CD4-positive, alpha-beta T cell treated with Interleukin-17A for 4 hours (primary cell): ENCODE data around the gene OR3A3.
"Not testable (repeated sequence)": the region's sequence is repeated elsewhere in the genome, so short reads cannot be mapped to it uniquely, and the experiment has no call there.

Experiments
- DNase-seq: peaks from one replicate; pipeline ENCODE4 v3.0.0-alpha.2; 2020; ENCODE audit warnings: mixed read lengths

The OR3A3 gene

GRCh38 chr17:3411070-3411469 is at the start of gene OR3A3:
TSS of gene OR3A3 (plus strand) at chr17:3411370.
- no peak for DNase-seq

GRCh38 chr17:3371167-3371566 is 40.0 kb upstream of the OR3A3 start:
- DNase-seq = not testable (repeated sequence)

GRCh38 chr17:3378321-3378720 is 32.8 kb upstream of the OR3A3 start:
- DNase-seq = no peak

DNA sequence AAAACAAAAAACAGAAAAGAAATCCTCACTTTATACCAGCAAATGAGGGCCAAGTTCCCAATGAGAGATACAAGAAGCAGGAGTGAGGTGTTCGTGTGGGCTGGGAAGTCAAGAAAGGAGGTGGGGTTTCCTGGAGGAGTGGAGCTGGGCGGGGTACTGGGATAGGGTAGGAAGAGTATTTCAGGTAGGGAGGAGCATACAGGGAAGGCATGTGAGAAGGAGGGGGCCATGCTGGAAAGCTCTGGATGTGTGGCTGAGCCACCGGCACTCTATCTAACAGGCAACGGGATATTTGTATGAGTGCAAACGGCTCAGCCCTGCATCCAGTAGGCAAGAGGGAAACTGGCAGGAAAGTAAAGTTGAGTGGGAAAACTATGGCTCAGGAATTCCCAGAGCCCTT is 29.2 kb upstream of the OR3A3 start:
- no peak for DNase-seq

DNA sequence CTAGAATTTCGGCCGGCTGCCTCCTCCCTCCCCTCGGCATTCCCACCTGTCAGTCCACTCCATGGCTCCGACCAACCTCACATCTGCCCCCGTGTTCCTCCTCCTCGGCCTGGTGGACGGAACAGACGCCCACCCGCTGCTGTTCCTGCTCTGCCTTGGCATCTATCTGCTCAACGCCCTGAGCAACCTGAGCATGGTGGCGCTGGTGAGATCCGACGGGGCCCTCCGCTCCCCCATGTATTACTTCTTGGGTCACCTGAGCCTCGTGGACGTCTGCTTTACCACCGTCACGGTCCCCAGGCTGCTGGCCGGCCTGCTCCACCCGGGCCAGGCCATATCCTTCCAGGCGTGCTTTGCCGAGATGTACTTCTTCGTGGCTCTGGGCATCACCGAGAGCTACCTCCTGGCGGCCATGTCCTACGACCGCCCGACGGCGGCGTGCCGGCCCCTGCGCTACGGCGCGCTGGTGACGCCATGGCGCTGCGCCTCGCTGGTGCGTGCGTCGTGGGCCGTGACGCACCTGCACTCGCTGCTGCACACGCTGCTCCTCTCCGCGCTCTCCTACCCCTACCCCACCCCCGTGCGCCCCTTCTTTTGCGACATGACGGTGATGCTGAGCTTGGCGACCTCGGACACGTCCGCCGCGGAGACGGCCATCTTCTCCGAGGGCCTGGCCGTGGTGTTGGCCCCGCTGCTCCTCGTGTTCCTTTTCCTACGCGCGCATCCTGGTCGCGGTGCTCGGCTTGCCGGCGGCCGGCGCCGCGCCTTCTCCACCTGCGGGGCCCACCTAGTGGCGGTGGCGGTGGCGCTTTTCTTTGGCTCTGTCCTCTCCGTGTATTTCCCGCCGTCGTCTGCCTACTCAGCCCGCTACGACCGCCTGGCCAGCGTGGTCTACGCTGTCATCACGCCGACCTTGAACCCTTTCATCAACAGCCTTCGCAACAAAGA is 25.0 kb upstream of the OR3A3 start, which contains the start of gene OR3A2:
TSS of gene OR3A2 (minus strand) at position 440 of the 948 bp plus-strand sequence.
- DNase-seq = peak; percentile 3

DNA sequence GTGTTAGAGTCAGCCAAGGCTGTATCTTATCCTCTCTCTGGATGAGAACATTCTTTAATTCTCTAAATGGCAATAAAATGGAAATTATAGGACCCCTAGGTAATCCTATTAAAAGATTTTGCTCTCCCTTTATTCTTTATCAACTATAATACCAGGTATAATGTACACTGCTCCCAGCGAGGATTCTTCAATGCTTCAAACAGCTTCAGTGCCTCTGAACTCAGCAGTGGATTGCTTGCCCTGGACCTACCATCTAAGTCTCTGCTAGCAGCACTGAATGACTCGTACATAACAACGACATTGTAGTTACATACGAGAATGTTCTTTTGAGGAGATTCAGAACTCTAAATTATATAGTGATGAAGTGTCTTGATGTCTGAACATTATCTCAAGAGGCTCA is 21.4 kb upstream of the OR3A3 start:
- no peak for DNase-seq

DNA sequence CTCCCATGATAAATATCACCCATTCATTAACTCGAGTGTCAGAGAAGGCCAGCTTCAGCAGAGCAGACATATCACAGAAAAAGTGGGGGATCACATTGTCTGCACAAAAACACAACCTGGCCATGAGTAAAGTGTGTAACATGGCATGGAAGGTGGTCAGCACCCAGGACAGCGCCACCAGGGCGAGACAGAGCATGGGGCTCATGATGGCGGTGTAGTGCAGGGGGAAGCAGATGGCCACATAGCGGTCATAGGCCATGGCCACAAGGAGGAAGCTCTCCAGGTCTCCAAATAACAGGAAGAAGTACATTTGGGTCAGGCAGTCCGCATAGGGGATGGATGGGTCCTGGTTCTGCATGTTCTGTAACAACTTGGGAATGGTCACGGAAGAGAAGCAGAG is 13.4 kb upstream of the OR3A3 start:
- not testable (repeated sequence) for DNase-seq

DNA sequence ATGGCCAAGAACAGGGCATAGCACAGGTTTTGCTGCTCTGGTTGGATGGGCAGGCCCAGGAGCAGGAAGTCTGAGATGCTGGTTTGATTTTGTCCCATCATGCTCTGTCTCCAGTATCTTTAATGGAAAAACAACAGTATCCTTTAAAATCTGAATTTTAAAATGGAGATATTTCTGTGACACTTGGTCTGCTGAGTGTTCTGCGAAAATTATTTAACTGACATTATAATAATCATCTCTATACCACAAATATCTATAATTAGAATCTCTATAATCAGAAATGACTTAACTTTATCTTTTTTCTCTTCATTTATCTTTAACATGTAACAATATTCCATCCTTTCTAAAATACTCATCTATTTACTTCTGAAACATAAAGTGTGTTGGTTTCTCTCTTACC is 12.9 kb upstream of the OR3A3 start, which contains the start of gene OR1E1:
TSS of gene OR1E1 (minus strand) at position 101 of the 400 bp plus-strand sequence. CDS start at position 101, 0 bp downstream.
- DNase-seq = no peak

- no peak for DNase-seq
Measured at GRCh38 chr17:3400055-3400454, 11.1 kb upstream of the OR3A3 start.

GRCh38 chr17:3401786-3402185 is 9.4 kb upstream of the OR3A3 start:
- DNase-seq = no peak

GRCh38 chr17:3403856-3404255 is 7.3 kb upstream of the OR3A3 start:
- DNase-seq = not testable (repeated sequence)

- not testable (repeated sequence) for DNase-seq
Measured at GRCh38 chr17:3412216-3412615, 1.0 kb downstream of the OR3A3 start.

DNA sequence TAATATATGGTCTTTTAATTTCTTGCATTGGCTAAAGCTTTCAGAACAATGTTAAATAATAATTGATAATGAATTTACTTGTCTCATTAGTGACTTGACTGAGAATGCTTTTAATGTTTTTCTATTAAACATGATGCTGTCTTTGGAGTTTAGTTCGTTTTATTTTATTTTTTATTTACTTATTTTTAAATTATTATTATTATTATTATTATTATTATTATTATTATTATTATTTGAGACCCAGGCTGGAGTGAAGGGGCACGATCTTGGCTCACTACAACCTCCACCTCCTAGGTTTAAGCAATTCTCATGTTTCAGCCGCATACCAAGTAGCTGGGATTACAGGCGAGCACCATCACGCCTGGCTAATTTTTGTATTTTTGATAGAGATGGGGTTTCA is 4.4 kb downstream of the OR3A3 start:
- no peak for DNase-seq

GRCh38 chr17:3418222-3418621 is 7.1 kb downstream of the OR3A3 start:
- no peak for DNase-seq

DNA sequence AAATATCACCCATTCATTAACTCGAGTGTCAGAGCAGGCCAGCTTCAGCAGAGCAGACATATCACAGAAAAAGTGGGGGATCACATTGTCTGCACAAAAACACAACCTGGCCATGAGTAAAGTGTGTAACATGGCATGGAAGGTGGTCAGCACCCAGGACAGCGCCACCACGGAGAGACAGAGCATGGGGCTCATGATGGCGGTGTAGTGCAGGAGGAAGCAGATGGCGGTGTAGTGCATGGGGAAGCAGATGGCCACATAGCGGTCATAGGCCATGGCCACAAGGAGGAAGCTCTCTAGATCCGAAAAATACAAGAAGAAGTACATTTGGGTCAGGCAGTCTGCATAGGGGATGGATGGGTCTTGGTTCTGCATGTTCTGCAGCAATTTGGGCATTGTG is 22.0 kb downstream of the OR3A3 start:
- DNase-seq = not testable (repeated sequence)

- no peak for DNase-seq
Measured at GRCh38 chr17:3433741-3434140, 22.6 kb downstream of the OR3A3 start, which contains the start of gene OR1E2. TSS of gene OR1E2 (minus strand) at chr17:3433841. CDS start at chr17:3433841, 0 bp downstream.

- no peak for DNase-seq
Measured at GRCh38 chr17:3438368-3438767, 27.2 kb downstream of the OR3A3 start.

DNA sequence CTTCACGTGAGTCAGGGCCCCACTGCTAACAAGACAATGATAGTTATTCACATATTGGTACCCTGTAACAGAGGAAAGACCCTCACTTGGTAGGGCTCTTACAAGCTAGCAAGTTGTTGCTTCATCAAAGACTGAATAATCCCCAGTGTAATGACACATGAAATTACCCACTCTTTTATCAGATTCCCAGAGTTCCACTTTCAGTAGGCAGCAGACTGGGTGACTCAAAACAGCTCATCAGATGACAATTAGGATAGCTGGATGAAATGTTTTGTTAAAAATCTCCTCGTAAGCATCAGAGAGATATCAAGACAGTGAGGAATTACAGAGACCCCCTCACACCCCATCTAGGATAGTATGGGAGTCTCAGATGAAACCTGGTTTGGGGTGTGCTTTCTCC is 29.3 kb downstream of the OR3A3 start:
- no peak for DNase-seq

- no peak for DNase-seq
Measured at GRCh38 chr17:3447625-3448024, 36.5 kb downstream of the OR3A3 start.

- no peak for DNase-seq
Measured at GRCh38 chr17:3448059-3448665, 37.0 kb downstream of the OR3A3 start.

- DNase-seq = not testable (repeated sequence)
Measured at GRCh38 chr17:3466355-3466754, 55.2 kb downstream of the OR3A3 start.

GRCh38 chr17:3469529-3469928 is 58.4 kb downstream of the OR3A3 start:
- DNase-seq = no peak

- DNase-seq = no peak
Measured at GRCh38 chr17:3471599-3471998, 60.4 kb downstream of the OR3A3 start, which contains the start of gene SPATA22. TSS of gene SPATA22 (minus strand) at chr17:3471819. CDS start at chr17:3469325, 2,494 bp downstream.

GRCh38 chr17:3472137-3472536 is 61.0 kb downstream of the OR3A3 start:
- DNase-seq = no peak
